Measurements from ENCODE around the gene KRT3. TPM values are rescaled to one million over a fixed set of nuclear protein-coding genes. Genes with fewer than 3 reads are reported as not detected.
A peak's percentile ranks its signal among the peaks of the same experiment; 100 is the strongest.

Gene KRT3
- total and polyA plus RNA-seq, 5 donors from 2014 or later, result not detected

DNA sequence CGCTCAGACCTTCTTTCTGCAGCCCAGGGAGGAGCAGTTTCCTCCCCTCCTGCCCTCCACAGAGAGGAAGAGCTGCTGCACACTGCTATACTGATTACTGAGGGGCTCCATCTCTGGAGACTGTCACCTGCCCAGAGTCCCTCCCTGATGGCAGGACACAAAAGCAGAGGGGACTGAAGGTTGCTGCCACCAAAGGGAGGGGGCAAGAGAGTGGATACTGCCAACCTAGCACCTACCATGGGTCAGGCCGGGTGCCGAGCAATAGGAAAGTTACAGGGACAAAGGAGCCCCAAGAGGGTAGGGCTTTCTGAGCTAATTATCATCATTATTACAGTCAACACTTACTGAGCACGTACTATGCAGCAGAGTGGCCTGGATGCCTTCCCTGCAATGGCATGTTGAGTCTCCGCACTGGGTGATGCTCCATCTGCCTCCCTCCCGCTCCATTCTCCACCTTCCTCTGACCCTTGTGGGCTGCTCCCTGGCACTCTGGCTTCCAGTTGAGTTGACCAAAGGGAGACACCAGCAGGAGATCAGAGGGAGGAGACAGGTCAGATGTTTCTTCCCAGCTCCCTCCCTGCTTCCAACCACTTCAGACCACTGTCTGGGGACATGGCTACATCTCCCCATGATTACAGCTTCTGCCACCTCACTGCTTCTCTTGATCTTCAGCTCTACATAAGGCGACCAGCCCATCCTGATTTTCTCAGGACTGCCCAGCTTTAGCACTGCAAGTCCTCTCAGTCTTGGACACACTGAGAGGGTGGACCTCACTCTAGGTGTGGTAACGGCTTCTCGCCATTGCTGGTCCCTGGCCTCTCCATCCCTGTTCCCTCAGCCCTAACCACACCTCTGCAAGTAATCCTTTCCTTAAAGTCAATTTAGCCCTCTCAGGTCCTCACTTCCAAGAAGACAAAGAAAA is 40.8 kb upstream of the KRT3 start:
- ATAC-seq (ENCODE audit: low read depth in 2 of 2) (no peak), DNase-seq (no peak)
- Mint-ChIP-seq H3K4me1 (peaks cover 0 to 6% (median 0%) of the 10 kb centered on the region in 4 donors), H3K27ac (no peak overlapping the region), H3K36me3 (no peaks in the 10 kb centered on the region), H3K27me3 (no peaks in the 10 kb centered on the region), H3K4me3 (no peak overlapping the region), H3K9me3 (peaks cover 0 to 4% (median 0%) of the 10 kb centered on the region in 7 donors)
- Histone ChIP-seq H3K27ac (ENCODE audit: insufficient read depth, low read length, poor library complexity, severe bottlenecking) (no peak overlapping the region), H3K4me1 (ENCODE audit: control insufficient read depth, insufficient read depth, low read length, poor library complexity, severe bottlenecking) (no peaks in the 10 kb centered on the region), H3K36me3 (ENCODE audit: control insufficient read depth, insufficient read depth, low read length) (no peaks in the 10 kb centered on the region), H3K9me3 (ENCODE audit: control insufficient read depth in 2 of 2, low read length in 2 of 2) (no peaks in the 10 kb centered on the region), H3K4me3 (ENCODE audit: low read depth, low read length) (no peak overlapping the region), H3K27me3 (ENCODE audit: control insufficient read depth, insufficient read depth, low read length) (peaks cover 2% of the 10 kb centered on the region)

DNA sequence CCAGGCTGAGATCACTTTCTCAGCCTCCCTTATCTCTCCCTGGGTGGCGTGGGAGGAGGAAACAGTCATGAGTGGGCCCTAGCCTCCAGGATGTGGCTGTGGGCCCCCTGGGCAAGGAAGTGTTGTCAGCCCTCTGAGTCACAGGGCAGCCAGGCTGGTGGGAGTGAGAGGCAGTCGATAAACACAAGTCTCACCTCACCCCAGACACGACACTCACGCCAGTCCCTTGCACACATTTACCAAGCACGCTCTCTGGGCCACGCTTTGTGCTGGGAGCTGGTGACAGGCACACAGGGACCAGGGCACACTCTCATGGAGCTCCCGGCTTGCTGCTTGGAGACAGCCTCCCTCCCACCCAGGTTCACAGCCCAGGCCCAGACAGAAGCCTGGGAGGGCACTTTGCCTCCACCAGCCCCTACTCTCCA is 40.1 kb upstream of the KRT3 start:
- DNase-seq, result peak in 1 of 3 donors; percentile 10
- no peak overlapping the region for H3K4me3 Mint-ChIP-seq

GRCh38 chr12:52835271-52836041 is 39.5 kb upstream of the KRT3 start:
- Histone ChIP-seq H3K27me3 (ENCODE audit: control insufficient read depth, insufficient read depth, low read length) (peaks cover 2% of the 10 kb centered on the region), H3K36me3 (ENCODE audit: control insufficient read depth, insufficient read depth, low read length) (no peaks in the 10 kb centered on the region), H3K4me3 (ENCODE audit: low read depth, low read length) (no peak overlapping the region), H3K4me1 (ENCODE audit: control insufficient read depth, insufficient read depth, low read length, poor library complexity, severe bottlenecking) (no peaks in the 10 kb centered on the region), H3K9me3 (ENCODE audit: control insufficient read depth in 2 of 2, low read length in 2 of 2) (no peaks in the 10 kb centered on the region), H3K27ac (ENCODE audit: insufficient read depth, low read length, poor library complexity, severe bottlenecking) (no peak overlapping the region)
- Mint-ChIP-seq H3K4me1 (peaks cover 0 to 6% (median 0%) of the 10 kb centered on the region in 4 donors), H3K4me3 (no peak overlapping the region), H3K9me3 (peaks cover 0 to 4% (median 0%) of the 10 kb centered on the region in 7 donors), H3K36me3 (no peaks in the 10 kb centered on the region), H3K27me3 (no peaks in the 10 kb centered on the region), H3K27ac (no peak overlapping the region)
- DNase-seq (no peak), ATAC-seq (ENCODE audit: low read depth in 2 of 2) (no peak)

More for the DNA sequence above, 40.1 kb upstream of the KRT3 start:
- Mint-ChIP-seq H3K4me1 (peaks cover 0 to 6% (median 0%) of the 10 kb centered on the region in 4 donors), H3K36me3 (no peaks in the 10 kb centered on the region), H3K9me3 (peaks cover 0 to 4% (median 0%) of the 10 kb centered on the region in 7 donors), H3K27me3 (no peaks in the 10 kb centered on the region), H3K27ac (no peak overlapping the region)
- H3K4me1 ChIP-seq (ENCODE audit: control insufficient read depth, insufficient read depth, low read length, poor library complexity, severe bottlenecking), result no peaks in the 10 kb centered on the region
- ATAC-seq (ENCODE audit: low read depth in 2 of 2), result no peak
- H3K9me3 ChIP-seq (ENCODE audit: control insufficient read depth in 2 of 2, low read length in 2 of 2), result no peaks in the 10 kb centered on the region
- no peaks in the 10 kb centered on the region for H3K36me3 ChIP-seq (ENCODE audit: control insufficient read depth, insufficient read depth, low read length)
- no peak overlapping the region for H3K27ac ChIP-seq (ENCODE audit: insufficient read depth, low read length, poor library complexity, severe bottlenecking)
- peaks cover 2% of the 10 kb centered on the region for H3K27me3 ChIP-seq (ENCODE audit: control insufficient read depth, insufficient read depth, low read length)
- H3K4me3 ChIP-seq (ENCODE audit: low read depth, low read length), result no peak overlapping the region

- Histone ChIP-seq H3K27ac (ENCODE audit: insufficient read depth, low read length, poor library complexity, severe bottlenecking) (no peak overlapping the region), H3K36me3 (ENCODE audit: control insufficient read depth, insufficient read depth, low read length) (no peaks in the 10 kb centered on the region), H3K4me1 (ENCODE audit: control insufficient read depth, insufficient read depth, low read length, poor library complexity, severe bottlenecking) (no peaks in the 10 kb centered on the region), H3K9me3 (ENCODE audit: control insufficient read depth in 2 of 2, low read length in 2 of 2) (no peaks in the 10 kb centered on the region), H3K4me3 (ENCODE audit: low read depth, low read length) (no peak overlapping the region), H3K27me3 (ENCODE audit: control insufficient read depth, insufficient read depth, low read length) (peaks cover 2% of the 10 kb centered on the region)
- H3K27me3 Mint-ChIP-seq, result peaks cover 5% of the 10 kb centered on the region
- DNase-seq, result no peak
- no peak overlapping the region for H3K27ac Mint-ChIP-seq
- no peak for ATAC-seq (ENCODE audit: low read depth in 2 of 2)
- peaks cover 0 to 6% (median 0%) of the 10 kb centered on the region in 4 donors for H3K4me1 Mint-ChIP-seq
- H3K36me3 Mint-ChIP-seq, result no peaks in the 10 kb centered on the region
- peaks cover 0 to 4% (median 0%) of the 10 kb centered on the region in 7 donors for H3K9me3 Mint-ChIP-seq
- H3K4me3 Mint-ChIP-seq, result no peak overlapping the region
Measured at GRCh38 chr12:52834727-52835001, 38.7 kb upstream of the KRT3 start.

- Mint-ChIP-seq H3K27ac (no peak within 1 kb of the TSS), H3K9me3 (peaks cover 0 to 4% (median 0%) of the 10 kb centered on the region in 7 donors), H3K36me3 (no peaks in the 10 kb centered on the region), H3K4me3 (no peak within 1 kb of the TSS), H3K27me3 (peaks cover 5% of the 10 kb centered on the region), H3K4me1 (peaks cover 0 to 6% (median 0%) of the 10 kb centered on the region in 4 donors)
- ATAC-seq (ENCODE audit: low read depth in 2 of 2), result no peak
- Histone ChIP-seq H3K4me1 (ENCODE audit: control insufficient read depth, insufficient read depth, low read length, poor library complexity, severe bottlenecking) (no peaks in the 10 kb centered on the region), H3K4me3 (ENCODE audit: low read depth, low read length) (no peak within 1 kb of the TSS), H3K9me3 (ENCODE audit: control insufficient read depth in 2 of 2, low read length in 2 of 2) (no peaks in the 10 kb centered on the region), H3K27me3 (ENCODE audit: control insufficient read depth, insufficient read depth, low read length) (peaks cover 2% of the 10 kb centered on the region), H3K27ac (ENCODE audit: insufficient read depth, low read length, poor library complexity, severe bottlenecking) (no peak within 1 kb of the TSS), H3K36me3 (ENCODE audit: control insufficient read depth, insufficient read depth, low read length) (no peaks in the 10 kb centered on the region)
- no peak for DNase-seq
Measured at GRCh38 chr12:52833922-52834726, 38.2 kb upstream of the KRT3 start, which contains the start of gene KRT79. KRT79 (minus strand) TSS chr12:52834311; CDS start chr12:52834260, 51 bp downstream.

DNA sequence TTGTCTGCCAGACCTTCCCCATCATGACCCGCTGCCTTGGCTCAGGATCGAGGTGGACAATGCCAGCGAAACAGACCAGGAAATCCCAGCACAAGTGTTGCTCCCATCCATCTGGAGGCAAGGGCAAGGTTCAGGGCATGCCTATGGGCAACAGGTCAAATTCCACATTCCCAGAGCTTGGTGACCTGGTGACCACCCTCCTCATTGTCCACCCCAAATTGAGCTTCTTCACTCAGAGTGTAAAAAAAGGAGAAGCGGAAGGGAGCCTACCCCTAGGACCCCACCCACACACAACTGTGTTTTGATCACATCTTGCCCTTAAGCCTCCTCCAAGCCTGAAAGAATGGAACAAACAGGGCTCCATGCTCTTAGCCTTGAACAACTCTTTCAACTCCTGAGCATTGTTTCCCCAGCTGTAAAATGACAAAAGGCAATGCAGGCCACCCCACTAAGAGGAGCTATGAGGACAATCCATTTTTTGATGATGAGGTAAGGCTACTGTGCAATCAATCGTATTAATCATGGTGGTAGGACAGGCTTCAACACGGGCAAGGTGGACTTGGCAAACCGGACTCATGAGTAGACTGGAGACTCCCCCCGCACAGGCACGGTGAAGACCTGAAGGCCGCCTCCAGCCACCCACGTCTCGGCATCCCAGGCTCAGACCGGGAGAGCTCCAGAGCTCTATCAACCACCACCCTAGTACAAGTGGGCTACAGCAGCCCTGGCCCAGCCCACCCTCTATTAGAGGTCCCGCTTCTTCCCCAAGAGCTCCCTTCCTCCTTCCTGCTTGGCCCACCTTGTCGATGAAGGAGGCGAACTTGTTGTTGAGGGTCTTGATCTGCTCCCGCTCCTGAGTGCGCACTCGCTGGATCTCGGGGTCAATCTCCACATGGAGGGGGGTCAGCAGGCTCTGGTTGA is 37.3 kb upstream of the KRT3 start:
- no peaks in the 10 kb centered on the region for H3K36me3 ChIP-seq (ENCODE audit: control insufficient read depth, insufficient read depth, low read length)
- Mint-ChIP-seq H3K4me3 (no peak overlapping the region), H3K36me3 (no peaks in the 10 kb centered on the region), H3K27me3 (peaks cover 5% of the 10 kb centered on the region), H3K9me3 (peaks cover 0 to 2% (median 0%) of the 10 kb centered on the region in 7 donors), H3K27ac (no peak overlapping the region), H3K4me1 (peaks cover 0 to 6% (median 0%) of the 10 kb centered on the region in 4 donors)
- H3K27ac ChIP-seq (ENCODE audit: insufficient read depth, low read length, poor library complexity, severe bottlenecking), result no peak overlapping the region
- H3K4me3 ChIP-seq (ENCODE audit: low read depth, low read length), result no peak overlapping the region
- no peaks in the 10 kb centered on the region for H3K9me3 ChIP-seq (ENCODE audit: control insufficient read depth in 2 of 2, low read length in 2 of 2)
- DNase-seq, result no peak
- H3K27me3 ChIP-seq (ENCODE audit: control insufficient read depth, insufficient read depth, low read length), result peaks cover 2% of the 10 kb centered on the region
- ATAC-seq (ENCODE audit: low read depth in 2 of 2), result no peak
- H3K4me1 ChIP-seq (ENCODE audit: control insufficient read depth, insufficient read depth, low read length, poor library complexity, severe bottlenecking), result no peaks in the 10 kb centered on the region
